Measurements from ENCODE around the gene HSPB1.
A peak's percentile ranks its signal among the peaks of the same experiment; 100 is the strongest.
"Not testable (repeated sequence)": the region's sequence is repeated elsewhere in the genome, so short reads cannot be mapped to it uniquely, and the experiment has no call there.

The HSPB1 gene

DNA sequence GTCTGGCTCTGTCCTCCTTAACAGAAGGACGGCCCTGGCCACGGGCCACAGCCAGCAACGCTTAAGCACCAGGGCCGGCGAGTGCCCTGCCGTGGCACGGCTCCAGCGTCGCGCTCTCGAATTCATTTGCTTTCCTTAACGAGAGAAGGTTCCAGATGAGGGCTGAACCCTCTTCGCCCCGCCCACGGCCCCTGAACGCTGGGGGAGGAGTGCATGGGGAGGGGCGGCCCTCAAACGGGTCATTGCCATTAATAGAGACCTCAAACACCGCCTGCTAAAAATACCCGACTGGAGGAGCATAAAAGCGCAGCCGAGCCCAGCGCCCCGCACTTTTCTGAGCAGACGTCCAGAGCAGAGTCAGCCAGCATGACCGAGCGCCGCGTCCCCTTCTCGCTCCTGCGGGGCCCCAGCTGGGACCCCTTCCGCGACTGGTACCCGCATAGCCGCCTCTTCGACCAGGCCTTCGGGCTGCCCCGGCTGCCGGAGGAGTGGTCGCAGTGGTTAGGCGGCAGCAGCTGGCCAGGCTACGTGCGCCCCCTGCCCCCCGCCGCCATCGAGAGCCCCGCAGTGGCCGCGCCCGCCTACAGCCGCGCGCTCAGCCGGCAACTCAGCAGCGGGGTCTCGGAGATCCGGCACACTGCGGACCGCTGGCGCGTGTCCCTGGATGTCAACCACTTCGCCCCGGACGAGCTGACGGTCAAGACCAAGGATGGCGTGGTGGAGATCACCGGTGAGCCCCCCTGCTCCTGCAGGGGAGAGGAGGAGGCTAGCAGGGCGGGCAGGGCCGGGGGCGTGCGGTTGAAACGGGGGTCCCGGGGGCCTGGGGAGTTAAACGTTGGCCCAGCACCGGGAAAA lies at the start of gene HSPB1:
Gene HSPB1 (plus strand): TSS at position 327 of the 855 bp plus-strand sequence. CDS start 40 bp downstream, at position 367.
- DNase-seq (ENCODE audit: low read depth): no peak

DNA sequence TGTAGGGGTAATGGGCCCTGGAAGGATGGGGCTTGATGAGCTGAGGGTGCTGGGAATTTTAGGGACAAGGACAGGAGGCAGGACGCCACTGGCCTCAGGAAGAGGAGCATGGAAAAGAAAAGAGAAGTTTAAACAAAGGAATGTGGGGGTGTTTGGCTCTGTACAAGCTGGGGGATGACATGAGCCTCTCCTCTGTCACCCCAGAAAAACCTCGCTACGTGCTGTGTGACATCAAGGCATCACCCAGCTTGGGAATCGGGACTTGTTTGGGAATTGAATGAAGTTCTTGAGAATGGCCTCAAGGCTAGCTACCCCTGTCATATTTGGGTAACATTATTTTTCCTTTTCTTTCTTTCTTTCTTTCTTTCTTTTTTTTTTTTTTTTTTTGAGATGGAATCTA lies 47.7 kb upstream of the HSPB1 start:
- no peak for DNase-seq (ENCODE audit: low read depth)

DNA sequence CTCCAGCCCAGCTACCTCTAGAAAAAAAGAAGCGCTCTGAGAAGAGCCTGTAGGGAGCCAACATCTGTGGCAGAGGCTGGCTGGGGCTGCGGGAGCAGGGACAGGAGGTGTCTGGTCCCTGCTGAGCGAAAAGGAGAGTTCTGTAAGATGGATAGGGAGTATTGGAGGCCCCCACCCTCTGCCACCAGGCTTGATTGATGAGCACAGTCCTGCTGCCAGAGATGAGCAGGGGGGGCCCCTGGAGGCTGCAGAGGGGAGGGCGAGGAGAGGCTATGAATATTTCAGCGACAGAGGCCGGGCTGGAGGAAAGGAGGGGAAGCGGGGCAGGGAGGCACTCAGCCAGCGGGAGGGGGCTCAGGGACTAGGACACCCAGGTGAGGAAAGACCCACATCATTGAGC lies 44.5 kb upstream of the HSPB1 start:
- no peak for DNase-seq (ENCODE audit: low read depth)

DNA sequence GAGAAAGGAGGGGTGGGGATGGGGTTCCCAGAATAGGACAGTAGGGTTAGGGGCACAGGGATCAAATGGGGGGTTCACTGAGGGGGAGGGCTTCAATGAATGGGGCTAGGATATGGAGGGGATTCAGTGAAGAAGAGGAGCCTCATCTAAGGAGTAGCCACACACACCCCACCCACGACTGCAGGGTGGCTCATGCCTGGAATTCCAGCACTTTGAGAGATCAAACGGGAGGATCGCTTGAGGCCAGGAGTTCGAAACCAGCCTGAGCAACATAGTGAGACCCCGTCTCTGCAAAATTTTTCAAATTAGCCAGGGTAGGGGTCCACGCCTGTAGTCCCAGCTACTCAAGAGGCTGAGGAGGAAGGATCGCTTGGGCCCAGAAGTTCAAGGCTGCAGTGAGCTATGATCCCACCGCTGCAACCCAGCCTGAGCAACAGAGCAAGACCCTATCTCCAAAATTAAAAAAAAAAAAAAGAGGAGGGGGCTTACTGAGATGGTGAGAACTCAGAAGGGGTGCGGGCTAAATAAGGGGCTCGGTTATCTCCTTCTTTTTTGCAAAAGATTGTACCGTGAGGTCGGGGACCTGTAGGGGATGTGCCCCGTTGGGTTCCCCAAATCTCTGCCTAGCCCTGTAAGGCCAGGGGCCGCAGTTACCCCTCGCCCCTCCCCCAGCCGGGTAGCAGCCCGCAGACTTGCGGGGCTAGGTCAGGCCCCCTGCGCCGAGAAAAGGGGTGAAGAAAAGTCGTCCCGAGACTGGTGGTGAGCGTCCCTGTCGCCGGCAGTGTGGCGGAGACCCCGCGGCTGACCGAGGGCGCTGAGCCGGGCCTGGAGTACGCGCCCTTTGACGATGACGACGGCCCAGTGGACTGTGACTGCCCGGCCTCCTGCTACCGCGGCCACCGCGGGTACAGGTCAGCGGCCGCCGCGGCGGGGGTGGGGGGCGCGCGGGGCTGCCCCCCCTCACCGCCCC lies 43.1 kb upstream of the HSPB1 start:
- no peak for DNase-seq (ENCODE audit: low read depth)

DNA sequence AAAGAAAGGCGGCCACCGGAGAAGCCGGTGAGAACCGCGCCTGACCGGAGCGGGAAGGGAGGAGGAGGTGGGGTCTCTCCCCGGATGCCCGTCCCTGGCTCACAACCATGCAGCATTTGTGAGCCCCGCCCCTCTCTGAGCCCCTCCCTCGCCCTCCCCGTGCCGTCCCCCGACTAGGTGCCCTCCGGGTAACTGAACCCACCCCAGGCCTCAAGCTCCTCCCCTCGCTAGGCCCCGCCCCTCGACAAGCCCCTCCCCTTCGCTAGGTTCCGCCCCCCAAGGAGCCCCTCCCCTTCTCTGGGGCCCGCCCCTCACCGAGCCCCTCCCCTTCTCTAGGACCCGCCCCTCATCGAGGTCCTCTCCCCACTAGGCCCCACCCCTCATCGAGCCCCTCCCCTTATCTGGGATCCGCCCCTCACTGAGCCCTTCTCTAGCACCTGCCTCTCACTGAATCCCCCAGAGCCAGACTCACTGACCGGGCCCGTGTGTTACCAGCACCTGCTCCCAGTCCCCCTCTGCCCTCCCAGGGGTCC lies 42.2 kb upstream of the HSPB1 start:
- DNase-seq (ENCODE audit: low read depth): peak; percentile 27

DNA sequence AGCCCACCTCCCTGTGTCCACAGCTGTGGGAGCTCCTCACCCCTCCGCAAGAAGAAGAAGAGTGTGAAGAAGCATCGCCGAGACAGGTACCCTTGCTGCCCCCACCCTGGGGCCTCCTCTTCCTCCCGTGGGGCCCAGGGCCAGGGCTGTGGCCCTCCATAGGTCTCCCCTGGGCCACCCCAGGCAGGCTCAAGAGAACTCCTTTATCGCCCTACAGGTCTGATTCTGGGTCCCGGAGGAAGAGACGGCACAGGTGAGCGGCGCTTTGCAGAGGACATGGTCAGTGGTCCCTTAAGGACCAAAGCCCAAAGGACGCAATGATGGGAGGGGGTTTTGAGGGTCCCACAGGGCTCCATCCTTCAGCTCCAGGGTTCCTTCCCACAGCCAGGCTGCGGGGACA lies 41.1 kb upstream of the HSPB1 start:
- no peak for DNase-seq (ENCODE audit: low read depth)

DNA sequence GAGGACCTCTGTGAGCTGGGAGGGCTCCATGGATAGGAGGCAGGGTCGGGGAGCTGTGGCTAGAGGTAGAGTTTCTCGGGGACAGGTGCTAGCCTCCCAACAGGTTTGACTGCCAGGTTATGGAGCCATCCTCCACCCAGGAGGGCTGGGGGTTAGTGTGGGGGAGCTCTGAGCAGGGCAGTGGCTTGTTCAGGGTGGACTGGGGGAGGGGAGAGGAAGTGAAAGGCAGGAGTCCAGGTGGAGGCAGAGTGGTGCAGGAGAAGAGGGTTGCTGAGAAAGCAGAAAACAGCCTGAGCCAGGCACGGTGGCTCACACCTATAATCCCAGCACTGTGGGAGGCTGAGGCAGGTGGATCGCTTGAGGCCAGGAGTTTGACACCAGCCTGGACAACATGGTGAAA lies 40.5 kb upstream of the HSPB1 start:
- no peak for DNase-seq (ENCODE audit: low read depth)

DNA sequence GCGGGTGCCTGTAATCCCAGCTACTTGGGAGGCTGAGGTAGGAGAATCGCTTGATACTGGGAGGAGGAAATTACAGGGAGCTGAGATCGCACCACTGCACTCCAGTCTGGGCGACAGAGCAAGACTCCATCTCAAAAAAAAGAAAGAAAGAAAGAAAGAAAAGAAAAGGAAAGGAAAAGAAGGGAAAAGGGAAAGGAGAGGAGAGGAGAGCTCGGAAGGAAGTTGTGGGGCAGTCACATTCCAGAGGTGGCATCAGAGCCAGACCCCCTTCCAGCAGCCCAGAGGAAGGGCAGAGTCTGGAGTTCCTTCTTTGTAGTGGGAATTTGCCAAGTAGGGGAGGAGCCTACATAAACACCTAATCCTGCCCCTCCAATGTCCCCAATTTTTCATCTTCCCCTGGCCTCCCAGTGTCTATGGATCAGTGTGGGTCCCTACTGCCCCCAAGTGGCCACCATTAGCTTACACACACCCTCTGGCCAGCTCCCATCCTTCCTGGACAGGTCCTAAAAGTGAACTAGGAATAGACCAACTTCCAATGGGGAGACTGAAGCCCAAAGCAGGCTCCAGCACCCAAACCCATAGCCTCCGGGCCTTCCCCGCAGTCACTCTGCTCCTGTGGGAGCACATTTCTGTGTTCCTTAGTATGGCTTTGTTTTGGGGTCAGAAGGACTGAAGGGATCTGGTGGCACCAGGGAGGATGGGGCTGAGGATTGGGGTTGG lies 39.6 kb upstream of the HSPB1 start:
- no peak for DNase-seq (ENCODE audit: low read depth)

DNA sequence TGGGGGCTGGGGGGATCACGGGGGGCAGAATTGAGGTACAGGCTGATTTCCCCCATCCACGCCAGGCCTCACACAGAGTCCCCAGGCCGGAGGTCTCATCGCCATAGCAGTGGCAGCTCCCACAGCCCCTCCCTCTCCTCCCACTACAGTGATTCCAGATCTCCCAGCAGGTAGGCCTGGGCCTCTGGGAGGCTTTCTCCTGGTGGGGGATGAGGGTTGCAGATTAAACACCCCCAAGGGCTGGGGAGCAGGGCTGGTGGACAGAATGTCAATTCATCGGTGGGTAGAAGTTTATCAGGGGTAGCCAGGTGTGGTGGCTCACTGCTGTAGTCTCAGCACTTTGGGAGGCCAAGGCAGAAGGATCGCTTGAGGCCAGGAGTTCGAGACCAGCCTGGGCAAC lies 37.2 kb upstream of the HSPB1 start:
- no peak for DNase-seq (ENCODE audit: low read depth)

DNA sequence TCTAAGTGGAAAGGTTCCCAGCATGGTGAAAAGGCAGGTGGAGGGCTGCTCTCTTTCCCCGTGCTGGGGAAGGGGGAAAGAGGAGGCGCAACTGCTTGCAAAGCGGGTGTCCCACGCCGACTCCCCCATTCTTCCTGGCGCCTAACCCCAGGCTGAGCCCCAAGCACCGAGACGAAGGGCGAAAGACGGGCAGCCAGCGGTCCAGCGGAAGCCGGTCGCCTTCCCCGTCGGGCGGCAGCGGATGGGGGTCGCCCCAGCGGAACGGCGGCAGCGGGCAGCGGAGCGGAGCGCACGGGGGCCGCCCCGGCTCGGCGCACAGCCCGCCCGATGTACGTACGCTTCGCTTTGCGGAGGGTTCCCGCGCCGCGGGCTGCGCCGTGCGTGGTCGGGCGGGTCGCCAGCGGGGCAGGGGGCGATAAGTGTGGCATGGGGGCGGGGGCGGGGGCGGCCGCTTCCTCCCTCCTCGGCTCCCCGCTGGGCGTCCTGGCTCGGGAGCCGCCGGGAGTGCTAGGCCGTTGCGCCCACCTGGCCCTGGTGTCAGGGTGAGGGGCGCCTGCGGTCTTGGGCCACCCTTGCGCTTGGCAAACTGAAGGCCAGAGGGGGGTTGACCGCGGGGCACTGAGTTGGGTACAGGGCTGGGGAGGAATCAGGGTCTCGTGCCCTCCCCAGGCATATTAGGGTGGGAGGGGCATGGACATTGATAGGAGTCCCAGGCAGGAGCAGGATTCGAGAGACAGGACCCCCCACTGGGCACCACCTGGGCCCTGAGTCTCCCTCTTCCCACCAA lies 35.2 kb upstream of the HSPB1 start:
- DNase-seq (ENCODE audit: low read depth): no peak

DNA sequence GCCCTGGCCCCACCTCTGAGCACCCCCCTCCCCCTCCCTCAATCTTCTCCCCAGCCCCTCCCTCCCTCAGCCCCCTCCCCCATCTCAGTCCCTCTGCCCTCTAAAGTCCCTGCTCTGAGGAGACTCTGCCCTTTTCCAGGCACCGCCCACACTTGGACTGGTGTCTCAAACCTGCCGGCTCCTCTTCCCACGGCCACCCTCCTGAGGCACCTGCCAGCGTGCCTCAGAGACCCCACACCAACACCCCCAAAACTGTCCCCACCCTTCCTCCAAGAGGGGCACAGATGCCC lies 34.6 kb upstream of the HSPB1 start:
- DNase-seq (ENCODE audit: low read depth): no peak

DNA sequence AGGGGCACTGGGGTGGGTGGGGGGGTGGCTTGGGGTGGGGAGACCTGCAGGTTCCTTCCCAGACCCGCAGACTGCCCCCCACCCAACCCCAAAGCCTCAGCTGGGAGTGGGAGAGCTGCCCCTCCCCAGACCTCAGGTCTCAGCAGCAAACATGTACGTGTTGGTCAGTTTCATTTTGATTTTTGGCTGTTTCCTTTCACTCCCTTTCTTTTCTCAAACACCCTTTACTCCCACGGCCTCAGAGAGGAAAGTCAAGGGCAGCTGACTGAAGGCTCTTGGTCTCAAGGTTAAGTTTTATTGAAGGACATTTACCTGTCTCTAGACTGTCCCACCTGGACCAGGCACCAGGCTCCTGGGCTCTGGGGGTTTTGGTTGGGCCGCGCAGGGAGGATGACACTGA lies 34.1 kb upstream of the HSPB1 start:
- DNase-seq (ENCODE audit: low read depth): no peak

DNA sequence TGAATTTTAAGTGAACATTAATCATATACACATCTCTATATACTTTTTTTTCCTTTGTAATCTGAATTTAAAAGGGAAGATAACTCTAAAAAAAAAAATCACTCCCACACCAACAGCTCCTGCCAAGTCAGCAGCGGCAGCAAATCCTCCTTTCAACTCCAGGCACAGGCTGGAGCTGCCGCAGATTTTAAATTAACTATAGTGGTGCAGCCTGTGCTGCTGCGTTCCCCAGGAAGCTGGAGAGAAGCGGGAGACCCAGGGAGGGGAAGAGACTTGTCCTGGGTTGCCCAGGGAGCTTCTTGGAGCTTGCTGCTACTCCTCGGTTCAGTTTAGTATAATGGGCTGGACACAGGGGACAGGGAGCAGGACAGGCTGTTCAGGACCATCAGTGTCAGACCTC lies 32.6 kb upstream of the HSPB1 start:
- DNase-seq (ENCODE audit: low read depth): no peak

DNA sequence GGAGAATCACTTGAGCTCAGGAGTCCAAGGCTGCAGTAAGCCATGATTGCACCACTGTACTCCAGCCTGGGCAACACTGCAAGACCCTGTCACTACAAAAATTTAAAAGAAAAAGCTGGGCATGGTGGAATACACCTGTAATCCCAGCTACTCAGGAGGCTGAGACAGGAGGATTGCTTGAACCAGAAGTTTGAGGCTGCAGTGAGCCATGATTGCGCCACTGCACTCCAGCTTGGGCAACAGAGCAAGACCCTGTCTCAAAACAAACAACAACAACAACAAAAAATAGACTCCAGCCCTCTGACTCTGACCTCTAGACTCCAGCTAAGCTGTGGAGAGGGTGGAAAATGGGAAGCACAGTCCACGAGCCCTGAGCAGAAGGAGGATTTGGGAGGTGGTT lies 31.1 kb upstream of the HSPB1 start:
- not testable (repeated sequence) for DNase-seq (ENCODE audit: low read depth)

DNA sequence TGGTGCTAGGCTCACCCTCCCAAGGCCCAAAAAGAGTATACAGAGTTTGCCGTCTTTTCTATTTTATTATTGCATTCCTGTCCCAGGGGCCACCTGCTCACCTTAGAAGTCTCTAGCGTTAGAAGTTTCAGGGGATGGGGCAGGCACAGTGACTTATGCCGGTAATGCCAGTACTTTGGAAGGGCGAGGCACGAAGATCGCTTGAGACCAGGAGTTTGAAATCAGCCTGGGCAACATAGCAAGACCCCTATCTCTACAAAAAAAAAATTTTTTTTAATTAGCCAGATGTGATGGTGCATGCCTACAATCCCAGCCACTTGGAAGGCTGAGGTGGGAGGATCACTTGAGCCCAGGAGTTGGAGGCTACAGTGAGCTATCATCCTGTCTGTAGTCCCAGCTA lies 30.3 kb upstream of the HSPB1 start:
- DNase-seq (ENCODE audit: low read depth): no peak

DNA sequence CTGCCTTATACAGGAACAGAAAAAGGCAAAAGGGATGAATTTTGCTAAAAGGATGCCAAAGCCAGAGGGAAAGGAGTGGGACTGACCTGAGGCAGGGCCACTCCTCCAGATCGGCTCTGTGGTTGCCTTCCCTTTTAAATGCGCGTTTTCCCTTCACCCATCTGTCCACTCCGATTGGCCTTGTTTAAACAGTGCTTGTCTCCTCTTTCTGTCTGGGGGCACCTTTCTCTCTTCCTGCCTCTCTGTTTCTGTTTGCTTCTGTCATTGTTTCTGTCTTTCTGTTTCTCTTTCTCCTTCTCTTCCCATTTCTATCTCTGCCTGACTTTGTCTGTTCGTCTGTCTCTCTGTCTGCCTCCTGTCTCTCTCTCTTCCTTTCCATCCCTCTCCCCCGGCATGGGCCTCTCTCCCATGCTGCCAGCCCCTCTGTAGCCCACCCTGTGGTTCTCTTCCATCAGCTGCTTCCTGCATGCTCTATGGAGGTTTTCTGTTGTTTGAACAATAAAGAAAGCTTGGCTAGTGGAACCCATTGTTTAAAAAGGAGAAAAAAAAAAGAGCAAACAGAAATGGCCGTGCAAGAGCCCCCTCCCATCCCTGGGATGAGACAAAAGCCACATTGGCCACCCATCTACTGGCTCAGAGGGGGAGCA lies 29.5 kb upstream of the HSPB1 start:
- DNase-seq (ENCODE audit: low read depth): no peak

DNA sequence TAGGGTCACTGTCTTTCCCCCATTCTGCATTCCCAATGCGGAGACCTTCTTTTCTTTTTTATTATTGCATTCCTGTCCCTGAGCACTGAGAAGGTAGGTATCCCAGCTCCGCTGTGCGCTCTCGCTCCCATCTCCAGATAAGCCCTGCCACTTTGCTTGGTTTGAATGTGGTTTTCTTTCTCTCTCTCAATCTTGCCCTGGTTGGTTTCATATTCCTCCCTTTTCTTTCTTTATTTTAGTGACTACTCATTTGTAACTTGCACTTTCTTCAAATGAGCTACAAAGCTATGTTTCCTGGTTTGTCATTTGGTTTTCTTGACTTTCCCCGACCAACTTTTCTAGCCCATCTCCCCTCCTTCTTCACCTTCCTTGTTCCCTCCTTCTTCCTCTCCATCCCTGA lies 29.0 kb upstream of the HSPB1 start:
- DNase-seq (ENCODE audit: low read depth): no peak

DNA sequence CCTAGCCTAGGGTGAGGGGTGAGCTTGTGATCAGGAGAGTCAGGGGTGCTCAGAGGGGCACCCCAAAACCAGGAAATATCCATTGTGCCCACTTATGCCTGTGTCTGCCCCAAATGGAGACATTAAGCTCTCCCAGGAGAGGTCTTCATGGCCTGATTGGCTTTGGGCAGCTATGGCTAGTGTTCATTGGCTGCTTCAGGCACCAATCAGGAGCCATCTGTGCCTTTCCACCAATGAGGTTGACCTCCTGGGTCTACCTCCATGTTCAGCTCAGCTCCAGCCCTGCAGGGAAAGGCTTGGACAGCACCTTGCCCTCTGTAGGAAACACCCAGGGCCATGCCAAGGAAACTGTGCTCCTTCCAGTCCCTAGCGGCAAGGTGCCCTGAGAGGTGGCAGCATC lies 23.9 kb upstream of the HSPB1 start:
- no peak for DNase-seq (ENCODE audit: low read depth)

DNA sequence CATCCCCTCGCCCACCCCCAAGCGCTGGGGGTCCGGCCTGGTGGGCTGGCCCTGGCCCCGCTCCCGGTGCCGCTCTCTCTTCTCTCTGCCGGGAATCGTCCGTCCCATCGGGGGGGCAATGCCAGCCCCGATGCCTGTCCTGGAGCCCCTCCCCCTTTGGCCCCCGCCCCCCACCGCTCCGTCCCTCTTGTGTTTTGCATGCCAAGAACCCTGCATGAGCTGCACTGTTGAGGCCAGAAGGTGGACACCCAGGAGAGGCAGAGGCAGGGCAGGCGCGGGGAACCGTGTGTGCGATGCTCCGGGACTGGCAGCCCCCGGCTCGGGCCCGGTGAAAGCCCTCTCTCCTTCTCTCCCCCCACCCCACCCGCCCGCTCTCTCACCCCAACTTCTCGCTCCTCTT lies 22.1 kb upstream of the HSPB1 start:
- DNase-seq (ENCODE audit: low read depth): no peak

DNA sequence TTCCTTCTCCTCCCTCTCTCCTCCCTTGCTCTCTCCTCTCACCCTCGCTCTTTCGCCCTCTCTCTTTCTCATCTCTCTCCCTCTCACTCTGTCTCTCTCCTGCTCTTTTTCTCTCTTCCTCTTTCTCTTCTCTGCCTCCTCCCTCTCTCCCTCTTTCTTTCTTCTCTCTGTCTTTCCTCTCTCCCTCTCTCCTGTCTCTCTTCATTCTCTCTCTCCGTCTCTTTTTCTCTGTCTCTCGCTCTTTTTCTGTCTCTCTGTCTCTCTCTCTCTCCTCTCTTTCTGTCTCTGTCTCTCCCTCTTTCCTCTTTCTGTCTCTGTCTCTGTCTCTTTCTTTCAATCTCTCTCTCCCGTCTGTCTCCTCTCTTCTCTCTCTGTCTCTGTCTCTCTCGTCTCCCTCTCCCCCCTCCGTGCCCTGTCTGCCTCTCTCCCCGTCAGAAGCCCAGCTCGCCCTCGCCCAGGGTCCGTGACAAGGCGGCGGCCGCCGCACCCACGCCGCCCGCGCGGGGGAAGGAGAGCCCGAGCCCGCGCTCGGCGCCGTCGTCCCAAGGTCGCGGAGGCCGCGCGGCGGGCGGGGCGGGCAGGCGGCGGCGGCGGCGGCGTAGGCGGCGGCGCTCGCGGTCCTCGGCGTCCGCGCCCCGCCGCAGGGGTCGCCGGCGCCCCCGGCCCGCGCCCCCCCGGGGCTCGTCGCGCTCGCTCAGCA lies 21.3 kb upstream of the HSPB1 start:
- DNase-seq (ENCODE audit: low read depth): no peak
